IMR-90 (cell line): Measurements from ENCODE around the gene E2F3. TPM values are rescaled to one million over a fixed set of nuclear protein-coding genes. Genes with fewer than 3 reads are reported as not detected.
"Not testable (repeated sequence)": the region's sequence is repeated elsewhere in the genome, so short reads cannot be mapped to it uniquely, and the experiment has no call there.

Experiments used
- ATAC-seq: fragments of 200-7000 bp; cut with Tn5 transposase; 2 replicates; pipeline ENCODE4 v1.9.1; 2020; ENCODE audit warnings: low read depth, mild to moderate bottlenecking, moderate library complexity
- BruUV-seq: library from RNA; stranded (reverse); fragments of 400-500 nt; replicated peaks from 2 replicates; lab custom pipeline; 2021; lab: Mats Ljungman, UMichigan
- CTCF ChIA-PET: fragments of 300-600 bp; formaldehyde crosslinking; extraction: SDS; loops from one replicate; lab custom pipeline; 2021; ENCODE audit warnings: antibody characterized with exemption; lab: Yijun Ruan, JAX
- POLR2A ChIA-PET: fragments of 300-600 bp; sonication (Branson Sonifier 250); formaldehyde crosslinking; loops from one replicate; lab custom pipeline; 2022; ENCODE audit warnings: antibody characterized with exemption; ENCODE audit not compliant: unreplicated experiment; lab: Charles Lee
- DNase-seq: peaks from one replicate; pipeline ENCODE4 v3.0.0; 2013
- H2AFZ ChIP-seq: replicated peaks from 2 replicates; pipeline ENCODE3; 2013; ENCODE audit warnings: low read length, mild to moderate bottlenecking; ENCODE audit not compliant: poor library complexity
- H2AK5ac ChIP-seq: 2 replicates; pipeline ENCODE4 v1.6.1; 2013; ENCODE audit warnings: low read depth, low read length, inconsistent platforms
- H2AK9ac ChIP-seq: replicated peaks from 2 replicates; pipeline ENCODE3; 2013; ENCODE audit warnings: mild to moderate bottlenecking, low read depth, low read length, moderate library complexity; ENCODE audit not compliant: poor library complexity
- H2BK120ac ChIP-seq: 2 replicates; pipeline ENCODE4 v1.6.1; 2013; ENCODE audit warnings: low read depth, low read length, inconsistent platforms
- H2BK15ac ChIP-seq: 3 replicates; pipeline ENCODE4 v1.6.1; 2013; ENCODE audit warnings: low read depth, low read length, inconsistent platforms
- H2BK20ac ChIP-seq: 2 replicates; pipeline ENCODE4 v1.6.1; 2013; ENCODE audit warnings: low read depth, mild to moderate bottlenecking, inconsistent platforms, low read length, moderate library complexity
- H2BK5ac ChIP-seq: 2 replicates; pipeline ENCODE4 v1.6.1; 2013; ENCODE audit warnings: mild to moderate bottlenecking, low read depth, low read length, inconsistent platforms; ENCODE audit not compliant: poor library complexity, severe bottlenecking
- H3K14ac ChIP-seq: replicated peaks from 2 replicates; pipeline ENCODE4 v1.6.1; 2013; ENCODE audit warnings: low read depth, low read length, inconsistent platforms
- H3K18ac ChIP-seq: 2 replicates; pipeline ENCODE4 v1.6.1; 2013; ENCODE audit warnings: low read depth, low read length, control low read depth
- H3K23ac ChIP-seq: 2 replicates; pipeline ENCODE4 v1.6.1; 2013; ENCODE audit warnings: low read depth, low read length, inconsistent platforms
- H3K27ac ChIP-seq: 2 replicates; pipeline ENCODE4 v1.5.1; 2013; ENCODE audit warnings: mild to moderate bottlenecking, control low read depth, low read length; ENCODE audit not compliant: insufficient read depth
- H3K27me3 ChIP-seq: 2 replicates; pipeline ENCODE4 v1.6.1; 2013; ENCODE audit warnings: low read length; ENCODE audit not compliant: control insufficient read depth, insufficient read depth
- H3K36me3 ChIP-seq: 2 replicates; pipeline ENCODE4 v1.6.1; 2013; ENCODE audit warnings: low read length, mixed read lengths; ENCODE audit not compliant: control insufficient read depth, insufficient read depth
- H3K4ac ChIP-seq: 2 replicates; pipeline ENCODE4 v1.6.1; 2013; ENCODE audit warnings: low read depth, low read length, inconsistent platforms
- H3K4me1 ChIP-seq: 2 replicates; pipeline ENCODE4 v1.6.1; 2013; ENCODE audit warnings: low read length, mixed read lengths; ENCODE audit not compliant: control insufficient read depth, insufficient read depth
- H3K4me2 ChIP-seq: 2 replicates; pipeline ENCODE4 v1.6.1; 2013; ENCODE audit warnings: low read depth, mild to moderate bottlenecking, control low read depth, low read length, moderate library complexity
- H3K4me3 ChIP-seq: 2 replicates; pipeline ENCODE4 v1.5.1; 2013; ENCODE audit warnings: low read depth, mild to moderate bottlenecking, control low read depth, low read length, moderate library complexity; ENCODE audit not compliant: insufficient read depth
- H3K56ac ChIP-seq: 2 replicates; pipeline ENCODE4 v1.6.1; 2013; ENCODE audit warnings: low read length, inconsistent platforms; ENCODE audit not compliant: insufficient read depth; ENCODE audit errors: extremely low read depth
- H3K79me1 ChIP-seq, 2 experiments: 2 replicates each; pipeline ENCODE4 v1.6.1; 2013; ENCODE audit warnings: low read length in 2 of 2, inconsistent platforms in 1 of 2, low read depth in 1 of 2
- H3K9ac ChIP-seq: 2 replicates; pipeline ENCODE4 v1.6.1; 2013; ENCODE audit warnings: low read depth, low read length, control low read depth
- H3K9me1 ChIP-seq: 2 replicates; pipeline ENCODE4 v1.6.1; 2013; ENCODE audit warnings: low read length, inconsistent platforms; ENCODE audit not compliant: insufficient read depth
- H3K9me3 ChIP-seq: 2 replicates; pipeline ENCODE4 v1.6.1; 2013; ENCODE audit warnings: low read length; ENCODE audit not compliant: control insufficient read depth, insufficient read depth
- H4K20me1 ChIP-seq: 2 replicates; pipeline ENCODE4 v1.6.1; 2013; ENCODE audit warnings: low read length, inconsistent platforms; ENCODE audit not compliant: insufficient read depth
- H4K5ac ChIP-seq: 2 replicates; pipeline ENCODE4 v1.6.1; 2013; ENCODE audit warnings: mild to moderate bottlenecking, low read depth, low read length, control low read depth
- H4K8ac ChIP-seq, 2 experiments: 2 replicates each; pipeline ENCODE4 v1.6.1; 2013; ENCODE audit warnings: low read depth in 2 of 2, low read length in 2 of 2, control low read depth in 1 of 2, inconsistent platforms in 1 of 2
- H4K91ac ChIP-seq: 2 replicates; pipeline ENCODE4 v1.6.1; 2013; ENCODE audit warnings: low read depth, low read length, inconsistent platforms; ENCODE audit not compliant: insufficient read depth
- WGBS, 2 experiments: methylation state at CpG; one replicate each; pipeline versions ENCODE4 v1.1.5 to v1.1.7; 2013; ENCODE audit warnings: missing lambda C conversion rate in 2 of 2; ENCODE audit not compliant: insufficient read length in 1 of 2; ENCODE audit errors: extremely low coverage in 2 of 2; 5-methylcytosine and 5-hydroxymethylcytosine counted together
- dilution Hi-C: fragments of 300-500 bp; cut with HindIII; formaldehyde crosslinking; loops from one replicate; pipeline ENCODE4 v1.14.3; 2018; ENCODE audit warnings: low sequenced_read_pairs; ENCODE audit not compliant: unreplicated experiment
- in situ Hi-C: fragments of 300-500 bp; cut with MboI; formaldehyde crosslinking; loops from 3 replicates; pipeline ENCODE4 v1.14.3; 2019; ENCODE audit warnings: low sequenced_read_pairs, inconsistent platforms, mixed read lengths
- intact Hi-C: fragments of 100-400 bp; cut with micrococcal nuclease; formaldehyde crosslinking; loops from 2 replicates; pipeline ENCODE4 v1.10.0; 2022
- polyA plus RNA-seq, 3 experiments: library from polyadenylated mRNA; depleted of rRNA; stranded (reverse); fragments of >200 nt; gene quantifications; 2 replicates each; pipeline ENCODE4 v1.2.3, GENCODE V29; 2012; ENCODE audit warnings: low replicate concordance in 1 of 3
- total RNA-seq: library from RNA; depleted of rRNA; stranded (reverse); fragments of >200 nt; gene quantifications from 2 replicates; pipeline ENCODE4 v1.2.3, GENCODE V29; 2012

E2F3 gene
- total and polyA plus RNA-seq, 2 of the 4 experiments (the other 2 are of a cell fraction) = 2.3 to 8.2 TPM

DNA sequence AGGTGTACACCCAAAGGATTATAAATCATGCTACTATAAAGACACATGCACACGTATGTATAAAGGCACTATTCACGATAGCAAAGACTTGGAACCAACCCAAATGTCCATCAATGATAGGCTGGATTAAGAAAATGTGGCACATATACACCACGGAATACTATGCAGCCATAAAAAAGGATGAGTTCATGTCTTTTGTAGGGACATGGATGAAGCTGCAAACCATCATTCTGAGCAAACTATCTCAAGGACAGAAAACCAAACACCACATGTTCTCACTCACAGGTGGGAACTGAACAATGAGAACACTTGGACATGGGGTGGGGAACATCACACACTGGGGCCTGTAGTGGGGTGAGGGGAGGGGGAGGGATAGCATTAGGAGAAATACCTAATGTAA, 123.5 kb downstream of the E2F3 start:
- H3K56ac ChIP-seq, H3K27ac ChIP-seq, H3K14ac ChIP-seq, H2BK20ac ChIP-seq, H4K91ac ChIP-seq, H4K8ac ChIP-seq, H3K4me2 ChIP-seq, H2BK15ac ChIP-seq, H3K9ac ChIP-seq, H3K4ac ChIP-seq, H2AK9ac ChIP-seq, BruUV-seq, H2AFZ ChIP-seq, ATAC-seq, POLR2A ChIA-PET, H4K20me1 ChIP-seq, H2AK5ac ChIP-seq, H4K5ac ChIP-seq, dilution Hi-C loops, DNase-seq, H3K9me1 ChIP-seq, H3K23ac ChIP-seq, H2BK120ac ChIP-seq, H3K27me3 ChIP-seq, CTCF ChIA-PET, H3K79me1 ChIP-seq, H3K9me3 ChIP-seq, H3K4me3 ChIP-seq, H2BK5ac ChIP-seq, H3K18ac ChIP-seq, intact Hi-C loops, H3K36me3 ChIP-seq, H3K4me1 ChIP-seq: not testable (repeated sequence)
- in situ Hi-C loops = loop anchor here (5.0 to 10.0 kb wide), 2 partner anchors 120 to 433 kb away; partner anchors contain the start of gene E2F3
- no CpG with 5 or more reads among the region's 3 CpGs for WGBS, 2 experiments
